CD4-positive, alpha-beta T cell (primary cell): ENCODE results near the gene SPATS2L. TPM values are rescaled to one million over a fixed set of nuclear protein-coding genes. Genes with fewer than 3 reads are reported as not detected.

Experiments used
- ATAC-seq: fragments of 200-7000 bp; cut with Tn5 transposase; one replicate; pipeline ENCODE4 v1.10.0; 2022; ENCODE audit warnings: mild to moderate bottlenecking; ENCODE audit not compliant: poor library complexity
- CTCF ChIA-PET: fragments of 350-600 bp; sonication (Branson Sonifier 250); formaldehyde crosslinking; loops from one replicate; lab custom pipeline; 2021; ENCODE audit warnings: antibody characterized with exemption, inconsistent platforms; lab: Charles Lee
- POLR2A ChIA-PET: fragments of 350-600 bp; sonication (Branson Sonifier 250); formaldehyde crosslinking; loops from one replicate; lab custom pipeline; 2021; ENCODE audit warnings: antibody characterized with exemption, inconsistent platforms; lab: Charles Lee
- DNase-seq, 14 experiments: peaks; one replicate each; pipeline ENCODE4 v3.0.0-alpha.2; 2013 to 2020; ENCODE audit warnings: mixed read lengths in 2 of 14
- H3K27ac ChIP-seq, 2 donors: one replicate each; pipeline versions ENCODE4 v1.5.1 to v1.7.0; 2013; ENCODE audit warnings: low read length in 2 of 2, low read depth in 1 of 2, mild to moderate bottlenecking in 1 of 2
- H3K27me3 ChIP-seq, 2 experiments: 1 replicate in 1 of 2; 2 replicates in 1 of 2; pipeline versions ENCODE4 v1.6.1 to v1.7.0; 2013; ENCODE audit warnings: low read length in 2 of 2, control low read depth in 1 of 2, mild to moderate bottlenecking in 1 of 2, moderate library complexity in 1 of 2; ENCODE audit not compliant: insufficient read depth in 2 of 2, control insufficient read depth in 1 of 2
- H3K36me3 ChIP-seq: one replicate; pipeline ENCODE4 v1.6.1; 2013; ENCODE audit warnings: low read length, control low read depth; ENCODE audit not compliant: insufficient read depth
- H3K4me1 ChIP-seq: one replicate; pipeline ENCODE4 v1.6.1; 2013; ENCODE audit warnings: low read length, control low read depth; ENCODE audit not compliant: insufficient read depth
- H3K4me3 ChIP-seq: one replicate; pipeline ENCODE4 v1.5.1; 2013; ENCODE audit warnings: mild to moderate bottlenecking, low read length, moderate library complexity
- H3K9me3 ChIP-seq, 2 experiments: 1 replicate in 1 of 2; 2 replicates in 1 of 2; pipeline versions ENCODE4 v1.6.1 to v1.7.0; 2013; ENCODE audit warnings: low read length in 2 of 2, mild to moderate bottlenecking in 2 of 2, control low read depth in 1 of 2, moderate library complexity in 1 of 2; ENCODE audit not compliant: control insufficient read depth in 1 of 2, insufficient read depth in 1 of 2
- H3K27ac Mint-ChIP-seq: one replicate; pipeline ENCODE4 v1.8.0; 2020; ENCODE audit warnings: mixed read lengths
- H3K27me3 Mint-ChIP-seq: one replicate; pipeline ENCODE4 v1.8.0; 2021; ENCODE audit warnings: mixed read lengths
- H3K36me3 Mint-ChIP-seq: one replicate; pipeline ENCODE4 v1.8.0; 2021; ENCODE audit warnings: low read depth, mixed read lengths
- H3K4me1 Mint-ChIP-seq: one replicate; pipeline ENCODE4 v1.8.0; 2021; ENCODE audit warnings: low read depth, mixed read lengths
- H3K4me3 Mint-ChIP-seq: one replicate; pipeline ENCODE4 v1.8.0; 2020; ENCODE audit warnings: mild to moderate bottlenecking, mixed read lengths
- H3K9me3 Mint-ChIP-seq: one replicate; pipeline ENCODE4 v1.8.0; 2020; ENCODE audit warnings: mixed read lengths
- intact Hi-C, 2 experiments: fragments of 100-400 bp; cut with DNase I in 1 of 2; cut with micrococcal nuclease in 1 of 2; formaldehyde crosslinking; loops; one replicate each; pipeline versions ENCODE4 v1.15.1 to v1.9.0; 2023 to 2025; cut with DNase I, micrococcal nuclease
- total RNA-seq, 174 experiments: library from RNA in 2 of 174; stranded (reverse) in 2 of 174; gene quantifications; one replicate each; pipeline ENCODE4 v1.2.3 and lab custom pipeline; 2021 to 2026
- TF ChIP-seq, protein P1 (sequence below): fragments of 200-600 bp; IDR thresholded peaks from one replicate; pipeline ENCODE4 v1.8.0; 2022; ENCODE audit warnings: antibody characterized with exemption, mild to moderate bottlenecking

SPATS2L gene
- total RNA-seq, 2 experiments from 2014 or later: 4.0 to 4.4 TPM

- ATAC-seq (no peak), DNase-seq (no peak)
- ChIA-PET CTCF (interaction anchor here (1.2 kb wide), 1 partner anchor 20 kb away, joined by 3 read pairs; the partner anchor contains the start of gene KCTD18), POLR2A (no interaction called here)
- intact Hi-C loops: no loop called here
- Histone ChIP-seq H3K4me3 (no peak overlapping the region), H3K9me3 (no peaks in the 10 kb centered on the region), H3K27me3 (no peaks in the 10 kb centered on the region), H3K36me3 (peaks cover 51% of the 10 kb centered on the region), H3K27ac (no peak overlapping the region), H3K4me1 (no peaks in the 10 kb centered on the region)
- TF ChIP-seq, protein P1, sequence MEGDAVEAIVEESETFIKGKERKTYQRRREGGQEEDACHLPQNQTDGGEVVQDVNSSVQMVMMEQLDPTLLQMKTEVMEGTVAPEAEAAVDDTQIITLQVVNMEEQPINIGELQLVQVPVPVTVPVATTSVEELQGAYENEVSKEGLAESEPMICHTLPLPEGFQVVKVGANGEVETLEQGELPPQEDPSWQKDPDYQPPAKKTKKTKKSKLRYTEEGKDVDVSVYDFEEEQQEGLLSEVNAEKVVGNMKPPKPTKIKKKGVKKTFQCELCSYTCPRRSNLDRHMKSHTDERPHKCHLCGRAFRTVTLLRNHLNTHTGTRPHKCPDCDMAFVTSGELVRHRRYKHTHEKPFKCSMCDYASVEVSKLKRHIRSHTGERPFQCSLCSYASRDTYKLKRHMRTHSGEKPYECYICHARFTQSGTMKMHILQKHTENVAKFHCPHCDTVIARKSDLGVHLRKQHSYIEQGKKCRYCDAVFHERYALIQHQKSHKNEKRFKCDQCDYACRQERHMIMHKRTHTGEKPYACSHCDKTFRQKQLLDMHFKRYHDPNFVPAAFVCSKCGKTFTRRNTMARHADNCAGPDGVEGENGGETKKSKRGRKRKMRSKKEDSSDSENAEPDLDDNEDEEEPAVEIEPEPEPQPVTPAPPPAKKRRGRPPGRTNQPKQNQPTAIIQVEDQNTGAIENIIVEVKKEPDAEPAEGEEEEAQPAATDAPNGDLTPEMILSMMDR: no peak
- H3K4me3 Mint-ChIP-seq: no peak overlapping the region
- peaks cover 59% of the 10 kb centered on the region for H3K36me3 Mint-ChIP-seq
- H3K27me3 Mint-ChIP-seq: no peaks in the 10 kb centered on the region
- H3K9me3 Mint-ChIP-seq: no peaks in the 10 kb centered on the region
- H3K4me1 Mint-ChIP-seq: no peaks in the 10 kb centered on the region
- H3K27ac Mint-ChIP-seq: no peak overlapping the region
Measured at GRCh38 chr2:200490001-200490400, 183.5 kb downstream of the SPATS2L start.

DNA sequence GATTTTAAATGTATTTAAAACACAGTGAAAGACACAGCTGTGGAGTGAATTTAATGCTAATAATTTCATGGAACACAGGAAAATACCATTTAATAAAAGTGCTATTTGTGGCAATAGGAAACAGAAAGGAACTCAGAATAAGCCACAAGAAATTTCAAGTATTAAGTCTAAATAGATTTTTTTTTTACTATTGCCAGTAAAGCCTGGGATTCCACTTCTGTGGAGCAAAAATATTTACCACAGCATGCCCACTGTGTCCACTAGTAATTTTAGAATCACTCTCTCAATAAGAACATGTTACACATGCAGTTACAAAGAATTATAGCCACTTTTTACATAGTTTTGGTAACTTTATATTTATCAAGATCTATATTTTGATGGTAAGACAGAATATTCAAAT lies 186.2 kb downstream of the SPATS2L start:
- H3K27me3 Mint-ChIP-seq: no peaks in the 10 kb centered on the region
- Histone ChIP-seq H3K36me3 (peaks cover 72% of the 10 kb centered on the region), H3K27ac (no peak overlapping the region), H3K9me3 (no peaks in the 10 kb centered on the region), H3K4me3 (no peak overlapping the region), H3K4me1 (no peaks in the 10 kb centered on the region), H3K27me3 (no peaks in the 10 kb centered on the region)
- no peaks in the 10 kb centered on the region for H3K9me3 Mint-ChIP-seq
- ATAC-seq: no peak
- ChIA-PET POLR2A (no interaction called here), CTCF (no interaction called here)
- no peaks in the 10 kb centered on the region for H3K4me1 Mint-ChIP-seq
- TF ChIP-seq, protein P1: no peak
- no peak for DNase-seq
- intact Hi-C loops: no loop called here
- H3K27ac Mint-ChIP-seq: no peak overlapping the region
- no peak overlapping the region for H3K4me3 Mint-ChIP-seq
- peaks cover 83% of the 10 kb centered on the region for H3K36me3 Mint-ChIP-seq

GRCh38 chr2:200494048-200494447 lies 187.6 kb downstream of the SPATS2L start:
- no peaks in the 10 kb centered on the region for H3K4me1 Mint-ChIP-seq
- no peaks in the 10 kb centered on the region for H3K27me3 ChIP-seq
- CTCF ChIA-PET: no interaction called here
- H3K36me3 ChIP-seq: peaks cover 84% of the 10 kb centered on the region
- H3K4me1 ChIP-seq: no peaks in the 10 kb centered on the region
- H3K27me3 Mint-ChIP-seq: no peaks in the 10 kb centered on the region
- TF ChIP-seq, protein P1: no peak
- DNase-seq: no peak
- POLR2A ChIA-PET: interaction anchor here (1.1 kb wide), 1 partner anchor 11 kb away, joined by 3 read pairs; no protein-coding TSS in a partner anchor
- H3K9me3 ChIP-seq: no peaks in the 10 kb centered on the region
- H3K36me3 Mint-ChIP-seq: peaks cover 94% of the 10 kb centered on the region
- H3K4me3 Mint-ChIP-seq: no peak overlapping the region
- no peak for ATAC-seq
- H3K9me3 Mint-ChIP-seq: no peaks in the 10 kb centered on the region
- H3K4me3 ChIP-seq: no peak overlapping the region
- no peak overlapping the region for H3K27ac Mint-ChIP-seq
- no peak overlapping the region for H3K27ac ChIP-seq
- intact Hi-C loops: no loop called here
